Occipital lobe (tissue), 2 donors: ENCODE measurements around the gene RIPK4. TPM values are rescaled to one million over a fixed set of nuclear protein-coding genes. Genes with fewer than 3 reads are reported as not detected.

Experiments
- DNase-seq: peaks from one replicate; lab custom pipeline; 2025; lab: John Stamatoyannopoulos, UW
- total RNA-seq: library from RNA; depleted of rRNA; stranded (reverse); fragments of >200 nt; gene quantifications from one replicate; pipeline ENCODE4 v1.2.3, GENCODE V29; 2014

Gene RIPK4
- total RNA-seq, 1 donor from 2014 or later: 0.47 TPM

- no peak for DNase-seq
Measured at GRCh38 chr21:41769521-41769920, 2.7 kb upstream of the RIPK4 start.

- DNase-seq: no peak
Measured at GRCh38 chr21:41769111-41769510, 2.3 kb upstream of the RIPK4 start.

GRCh38 chr21:41768437-41769042, 1.7 kb upstream of the RIPK4 start:
- DNase-seq: no peak

DNA sequence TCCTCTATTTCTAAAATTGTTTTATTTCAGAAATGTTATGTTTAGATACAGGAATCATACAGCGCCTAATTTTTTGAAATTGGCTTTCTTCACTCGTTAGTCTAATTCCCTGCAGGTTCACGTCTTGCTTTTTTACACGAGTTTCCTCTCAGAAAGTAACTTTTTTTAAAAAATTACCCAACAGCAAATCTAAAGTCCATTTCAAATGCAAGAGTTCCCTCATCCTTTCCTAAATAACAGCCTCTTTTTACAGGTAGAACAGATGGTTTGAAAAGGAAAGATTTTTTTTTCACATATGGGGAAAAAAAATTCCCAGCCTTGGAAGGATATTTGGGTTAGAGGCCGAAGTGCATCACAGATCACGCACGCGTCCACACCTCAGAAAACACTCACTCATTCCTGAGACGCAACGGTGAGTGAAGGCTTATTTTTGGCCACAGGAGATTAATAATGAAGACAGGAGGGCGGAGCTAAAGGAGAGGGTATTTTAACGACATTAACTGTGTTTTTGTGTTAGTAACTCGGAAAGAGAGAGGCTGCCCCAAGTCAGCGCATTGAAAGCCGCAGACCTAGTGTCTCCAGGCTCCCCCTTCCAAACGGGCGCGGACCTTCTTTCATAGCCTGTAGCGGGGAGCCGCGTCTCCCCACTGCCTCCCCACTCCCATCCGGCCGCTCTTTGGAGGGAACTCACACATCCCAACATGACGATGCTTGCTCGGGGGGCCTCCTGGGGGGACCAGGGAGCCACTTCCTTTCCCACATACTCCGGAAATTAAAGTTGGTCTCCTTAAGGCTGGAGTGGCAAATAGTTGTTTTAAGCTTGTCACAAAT, 969 bp upstream of the RIPK4 start:
- no peak for DNase-seq

GRCh38 chr21:41765973-41766882, 624 bp downstream of the RIPK4 start:
- no peak for DNase-seq

- no peak for DNase-seq
Measured at GRCh38 chr21:41765420-41765821, 1.4 kb downstream of the RIPK4 start.

GRCh38 chr21:41764558-41765419, 2.1 kb downstream of the RIPK4 start:
- DNase-seq: no peak

GRCh38 chr21:41763996-41764395, 2.9 kb downstream of the RIPK4 start:
- no peak for DNase-seq

DNA sequence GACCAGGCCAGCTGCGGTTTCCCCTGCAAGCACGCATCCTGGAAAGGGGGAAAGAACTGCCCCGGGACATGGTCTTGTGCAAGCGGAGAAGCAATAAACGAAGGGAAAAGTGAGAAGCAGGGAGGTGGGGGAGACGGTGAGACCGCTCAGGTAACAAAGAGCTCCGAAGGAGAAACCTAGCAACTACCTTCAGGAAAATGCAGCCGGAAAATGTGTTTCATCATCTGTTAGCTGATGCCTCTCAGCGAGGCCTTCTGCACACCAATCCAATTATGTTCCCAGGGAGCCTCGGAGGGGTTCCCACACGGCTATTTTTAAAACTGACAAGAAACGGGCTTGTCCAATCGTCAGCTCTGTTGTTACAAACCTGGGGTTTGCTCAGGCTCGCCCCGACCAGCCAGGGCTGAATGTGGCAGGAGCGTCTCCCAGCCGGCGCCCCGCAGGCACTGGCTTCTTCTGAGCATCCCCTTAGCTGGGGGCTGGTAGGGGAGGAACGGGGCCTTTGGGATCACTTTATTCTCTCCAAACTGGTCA, 3.4 kb downstream of the RIPK4 start:
- DNase-seq: no peak

- no peak for DNase-seq
Measured at GRCh38 chr21:41762753-41763152, 4.1 kb downstream of the RIPK4 start.

DNA sequence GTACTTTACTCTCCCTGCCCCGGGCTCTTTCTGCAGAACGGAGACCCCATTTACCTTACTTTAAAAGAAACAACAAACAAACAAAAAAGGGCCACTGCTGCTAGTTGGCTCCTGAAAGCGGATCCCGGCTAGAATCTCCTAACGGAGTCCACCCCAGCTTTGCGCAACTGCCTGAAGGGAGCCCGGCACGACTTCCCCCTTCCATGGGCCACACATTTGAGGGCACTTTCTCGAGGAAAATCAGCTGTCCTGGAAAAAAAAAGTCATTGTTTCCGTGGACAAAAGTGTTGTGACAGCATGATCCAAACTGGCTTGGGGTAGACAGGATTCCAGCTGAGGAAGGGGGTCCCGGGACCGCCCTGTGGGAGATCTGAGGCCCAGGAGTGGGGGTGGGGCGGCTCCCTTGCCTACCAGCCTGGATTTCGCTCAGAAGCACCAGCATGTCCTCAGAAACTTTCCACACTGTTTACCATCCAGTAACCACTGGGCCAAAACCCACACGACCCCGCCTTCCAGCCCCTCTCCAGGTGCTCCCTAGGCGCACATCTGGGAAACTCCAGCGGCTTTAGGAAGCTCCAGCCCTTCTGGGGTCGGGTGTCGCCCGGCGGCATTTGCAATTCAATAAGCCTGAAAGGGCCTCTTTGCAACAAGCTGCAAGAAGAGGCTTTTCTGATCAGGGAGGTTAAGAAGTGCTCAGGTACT, 4.8 kb downstream of the RIPK4 start:
- DNase-seq: no peak

- DNase-seq: no peak
Measured at GRCh38 chr21:41761211-41761933, 5.5 kb downstream of the RIPK4 start.

GRCh38 chr21:41760411-41760810, 6.4 kb downstream of the RIPK4 start:
- no peak for DNase-seq

- DNase-seq: no peak
Measured at GRCh38 chr21:41759926-41760325, 6.9 kb downstream of the RIPK4 start.

DNA sequence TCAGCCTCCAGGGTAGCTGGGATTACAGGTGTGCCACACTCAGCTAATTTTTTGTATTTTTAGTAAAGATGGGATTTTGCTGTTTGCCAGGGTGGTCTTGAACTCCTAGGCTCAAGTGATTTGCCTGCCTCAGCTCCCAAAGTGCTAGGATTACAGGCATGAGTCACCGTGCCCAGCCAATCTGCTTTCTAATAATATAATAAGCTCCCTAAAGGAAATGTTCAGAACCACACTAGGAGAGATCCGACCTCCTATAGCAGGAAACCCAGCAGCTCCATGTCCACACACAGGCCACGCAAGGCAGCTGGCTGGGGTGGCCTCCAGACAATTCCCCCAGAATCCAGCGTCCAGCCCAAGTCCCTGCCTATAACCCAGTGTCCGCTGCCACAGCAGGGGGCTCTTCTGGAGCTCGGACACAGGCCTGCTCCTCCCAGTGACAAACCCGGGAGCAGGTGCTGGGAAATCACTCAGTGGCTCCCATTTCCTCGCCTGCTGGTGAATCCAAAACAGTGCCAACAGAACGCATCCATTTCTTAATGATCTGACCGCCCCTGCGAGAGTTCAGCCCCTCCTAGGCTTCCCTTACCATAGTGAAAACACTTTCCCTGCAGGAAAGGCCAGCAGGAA, 7.5 kb downstream of the RIPK4 start:
- no peak for DNase-seq

- DNase-seq: no peak
Measured at GRCh38 chr21:41758550-41758949, 8.3 kb downstream of the RIPK4 start.

GRCh38 chr21:41755934-41756773, 10.7 kb downstream of the RIPK4 start:
- no peak for DNase-seq
